ENCODE measurements around the gene HMCES.
"Not testable (repeated sequence)": the region's sequence is repeated elsewhere in the genome, so short reads cannot be mapped to it uniquely, and the experiment has no call there.

Gene HMCES

GRCh38 chr3:129323651-129324294 lies 45.1 kb downstream of the HMCES start:
- no peak for DNase-seq

- DNase-seq: no peak
These were observed 46.2 kb downstream of the HMCES start for GRCh38 chr3:129324855-129325254.

GRCh38 chr3:129325383-129325782 lies 46.7 kb downstream of the HMCES start:
- DNase-seq: no peak

GRCh38 chr3:129326138-129326537 lies 47.5 kb downstream of the HMCES start:
- no peak for DNase-seq

- DNase-seq: no peak
These were observed 47.9 kb downstream of the HMCES start for GRCh38 chr3:129326595-129326994.

GRCh38 chr3:129327510-129327909 lies 48.8 kb downstream of the HMCES start:
- no peak for DNase-seq

GRCh38 chr3:129329858-129330257 lies 51.2 kb downstream of the HMCES start:
- no peak for DNase-seq

GRCh38 chr3:129330409-129330808 lies 51.7 kb downstream of the HMCES start:
- no peak for DNase-seq

- no peak for DNase-seq
These were observed 55.2 kb downstream of the HMCES start for GRCh38 chr3:129333891-129334290.

- no peak for DNase-seq
These were observed 57.5 kb downstream of the HMCES start for GRCh38 chr3:129336093-129336706.

GRCh38 chr3:129337719-129338118 lies 59.0 kb downstream of the HMCES start:
- DNase-seq: not testable (repeated sequence)

- DNase-seq: not testable (repeated sequence)
These were observed 60.5 kb downstream of the HMCES start for GRCh38 chr3:129339186-129339585.

GRCh38 chr3:129339833-129340232 lies 61.2 kb downstream of the HMCES start:
- DNase-seq: not testable (repeated sequence)

GRCh38 chr3:129341331-129342141 lies 62.9 kb downstream of the HMCES start:
- no peak for DNase-seq

GRCh38 chr3:129343643-129344360 lies 65.1 kb downstream of the HMCES start:
- peak; percentile 38 for DNase-seq

- no peak for DNase-seq
These were observed 66.0 kb downstream of the HMCES start for GRCh38 chr3:129344540-129345220.

GRCh38 chr3:129345281-129345680 lies 66.6 kb downstream of the HMCES start:
- DNase-seq: no peak

- no peak for DNase-seq
These were observed 67.3 kb downstream of the HMCES start for GRCh38 chr3:129345971-129346370.

- no peak for DNase-seq
These were observed 68.2 kb downstream of the HMCES start for GRCh38 chr3:129346695-129347457.

GRCh38 chr3:129347458-129347845 lies 68.8 kb downstream of the HMCES start:
- no peak for DNase-seq

GRCh38 chr3:129348734-129349133 lies 70.1 kb downstream of the HMCES start:
- DNase-seq: no peak

GRCh38 chr3:129349169-129349568 lies 70.5 kb downstream of the HMCES start:
- DNase-seq: not testable (repeated sequence)

Measured in CD4-positive, alpha-beta T cell treated with Interleukin-17A for 4 hours (primary cell).